Spleen (tissue), 11 donors: ENCODE measurements around the gene CEACAM20. TPM values are rescaled to one million over a fixed set of nuclear protein-coding genes. Genes with fewer than 3 reads are reported as not detected.

Source experiments
- DNase-seq: peaks from one replicate; pipeline ENCODE4 v3.0.0-alpha.2; 2020
- H3K27ac ChIP-seq, 8 donors: fragments of 200-600 bp; sonication (generic) in 7 of 8; 1 replicate in 4 of 8; 2 replicates in 4 of 8; pipeline versions ENCODE4 v1.5.0 to v1.8.0; 2016 to 2021; ENCODE audit warnings: inconsistent platforms in 4 of 8, mild to moderate bottlenecking in 4 of 8, moderate library complexity in 1 of 8
- H3K27me3 ChIP-seq, 7 donors: fragments of 200-600 bp; sonication (generic) in 6 of 7; replicated peaks in 1 of 7; 1 replicate in 4 of 7; 2 replicates in 3 of 7; pipeline versions ENCODE4 v1.5.0 to v1.8.0; 2016 to 2021; ENCODE audit warnings: inconsistent platforms in 3 of 7, mild to moderate bottlenecking in 1 of 7
- H3K36me3 ChIP-seq, 6 donors: fragments of 200-600 bp; sonication (generic) in 5 of 6; 1 replicate in 4 of 6; 2 replicates in 2 of 6; pipeline versions ENCODE4 v1.5.0 to v1.8.0; 2016 to 2021; ENCODE audit warnings: inconsistent platforms in 2 of 6
- H3K4me1 ChIP-seq, 6 donors: fragments of 200-600 bp; sonication (generic) in 5 of 6; 1 replicate in 3 of 6; 2 replicates in 3 of 6; pipeline versions ENCODE4 v1.5.0 to v1.8.0; 2016 to 2021; ENCODE audit warnings: inconsistent platforms in 3 of 6
- H3K4me3 ChIP-seq, 8 donors: fragments of 200-600 bp; sonication (generic) in 7 of 8; 1 replicate in 4 of 8; 2 replicates in 4 of 8; pipeline versions ENCODE4 v1.5.0 to v1.8.0; 2016 to 2021; ENCODE audit warnings: inconsistent platforms in 4 of 8, mild to moderate bottlenecking in 4 of 8, moderate library complexity in 2 of 8
- H3K9me3 ChIP-seq, 8 donors: fragments of 200-600 bp; sonication (generic) in 7 of 8; 1 replicate in 4 of 8; 2 replicates in 4 of 8; pipeline versions ENCODE4 v1.5.0 to v1.8.0; 2016 to 2021; ENCODE audit warnings: inconsistent platforms in 4 of 8
- POLR2A ChIP-seq, 3 donors: fragments of 450-650 bp; IDR thresholded peaks; one replicate each; pipeline ENCODE4 v1.5.1; 2017; ENCODE audit warnings: antibody characterized with exemption in 3 of 3, mild to moderate bottlenecking in 1 of 3
- POLR2AphosphoS5 ChIP-seq, 3 donors: sonication (generic); formaldehyde crosslinking; IDR thresholded peaks; one replicate each; pipeline ENCODE4 v1.5.1; 2017; ENCODE audit warnings: antibody characterized with exemption in 3 of 3
- WGBS, 5 donors: extraction: QIAGEN DNeasy Blood & Tissue Kit in 3 of 5; methylation state at CpG; one replicate each; pipeline versions ENCODE4 v1.1.5 to v1.1.7; 2013 to 2018; 5-methylcytosine and 5-hydroxymethylcytosine counted together
- intact Hi-C: fragments of 100-400 bp; cut with DNase I; formaldehyde crosslinking; loops from one replicate; pipeline ENCODE4 v1.15.0; 2023; ENCODE audit warnings: low total_unique reads
- polyA plus RNA-seq, 3 donors: library from polyadenylated mRNA; stranded (reverse); fragments of 200-250 nt; gene quantifications; one replicate each; pipeline ENCODE4 v1.2.1, GENCODE V29; 2013
- total RNA-seq, 7 donors: library from RNA; depleted of rRNA in 3 of 7; stranded (reverse); fragments of >200 nt in 3 of 7; fragmentation: NEBNext Ultra II Directional in 4 of 7; extraction: Animal tissue kit (Norgen Biotek cat#: 25700) in 4 of 7; gene quantifications; one replicate each; pipeline versions ENCODE4 v1.1.0 to v1.2.1, GENCODE V29; 2016 to 2021
- TF ChIP-seq, protein P1 (sequence below), 11 experiments: fragments of 200-600 bp in 7 of 11; fragments of 450-650 bp in 4 of 11; sonication (generic) in 4 of 11; IDR thresholded peaks in 8 of 11; conservative IDR thresholded peaks in 3 of 11; 1 replicate in 7 of 11; 2 replicates in 4 of 11; pipeline versions ENCODE4 v1.4.0 to v1.8.0; 2016 to 2021; ENCODE audit warnings: antibody characterized with exemption in 11 of 11, inconsistent platforms in 4 of 11, mild to moderate bottlenecking in 1 of 11
- donor health status: healthy with polysubstance abuse.
- donor health status: DM: no; HTN: no; CAD: no; lungs with moderate emphysema.
- donor health status: DM: no; HTN: no; CAD: no.
- donor health status: Bipolar disorder and iron deficiency.
- donor health status: healthy.
- donor health status: DM: no; HTN: no; CAD: no.
- donor health status: DM: yes; HTN: yes; CAD: no.

Gene CEACAM20
- total and polyA plus RNA-seq, 10 donors, result not detected

DNA sequence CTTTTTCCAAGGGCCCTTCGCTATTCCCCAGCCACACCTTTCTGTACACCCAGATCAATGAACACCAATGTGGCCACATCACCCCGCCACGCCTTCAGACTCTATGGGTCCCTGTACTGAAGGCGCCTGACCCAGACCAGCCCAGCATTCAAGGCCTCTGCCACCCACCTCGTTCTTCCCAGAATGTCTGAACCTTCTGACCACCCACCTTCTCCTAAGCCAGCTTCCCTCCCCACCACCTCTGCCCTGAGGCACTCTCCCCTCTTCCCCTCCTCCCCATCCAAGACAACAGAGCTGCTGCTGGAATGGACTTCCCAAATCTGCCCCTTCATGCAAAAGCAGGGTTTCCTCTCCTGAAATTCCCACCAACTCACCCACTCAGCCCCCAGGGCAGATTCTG, 3.3 kb upstream of the CEACAM20 start:
- intact Hi-C loops, result no loop called here
- no peaks in the 10 kb centered on the region for H3K36me3 ChIP-seq
- H3K27me3 ChIP-seq, result peaks cover 0 to 40% (median 0%) of the 10 kb centered on the region in 7 donors
- H3K4me1 ChIP-seq, result no peaks in the 10 kb centered on the region
- no peak for DNase-seq
- H3K4me3 ChIP-seq, result no peak overlapping the region
- no peak for TF ChIP-seq POLR2AphosphoS5 (IDR thresholded peaks at IDR 0.05)
- no peak for TF ChIP-seq POLR2A (IDR thresholded peaks at IDR 0.05)
- TF ChIP-seq, protein P1, sequence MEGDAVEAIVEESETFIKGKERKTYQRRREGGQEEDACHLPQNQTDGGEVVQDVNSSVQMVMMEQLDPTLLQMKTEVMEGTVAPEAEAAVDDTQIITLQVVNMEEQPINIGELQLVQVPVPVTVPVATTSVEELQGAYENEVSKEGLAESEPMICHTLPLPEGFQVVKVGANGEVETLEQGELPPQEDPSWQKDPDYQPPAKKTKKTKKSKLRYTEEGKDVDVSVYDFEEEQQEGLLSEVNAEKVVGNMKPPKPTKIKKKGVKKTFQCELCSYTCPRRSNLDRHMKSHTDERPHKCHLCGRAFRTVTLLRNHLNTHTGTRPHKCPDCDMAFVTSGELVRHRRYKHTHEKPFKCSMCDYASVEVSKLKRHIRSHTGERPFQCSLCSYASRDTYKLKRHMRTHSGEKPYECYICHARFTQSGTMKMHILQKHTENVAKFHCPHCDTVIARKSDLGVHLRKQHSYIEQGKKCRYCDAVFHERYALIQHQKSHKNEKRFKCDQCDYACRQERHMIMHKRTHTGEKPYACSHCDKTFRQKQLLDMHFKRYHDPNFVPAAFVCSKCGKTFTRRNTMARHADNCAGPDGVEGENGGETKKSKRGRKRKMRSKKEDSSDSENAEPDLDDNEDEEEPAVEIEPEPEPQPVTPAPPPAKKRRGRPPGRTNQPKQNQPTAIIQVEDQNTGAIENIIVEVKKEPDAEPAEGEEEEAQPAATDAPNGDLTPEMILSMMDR (IDR thresholded peaks at IDR 0.05 in 8 of 11, conservative IDR thresholded peaks at IDR 0.05 in 3 of 11), result no peak
- peaks cover 0 to 47% (median 7%) of the 10 kb centered on the region in 8 donors for H3K9me3 ChIP-seq
- no peak overlapping the region for H3K27ac ChIP-seq
- WGBS, 5 donors, result 81 to 86% (median 82%) methylated on average over 5 of the region's 5 CpGs

DNA sequence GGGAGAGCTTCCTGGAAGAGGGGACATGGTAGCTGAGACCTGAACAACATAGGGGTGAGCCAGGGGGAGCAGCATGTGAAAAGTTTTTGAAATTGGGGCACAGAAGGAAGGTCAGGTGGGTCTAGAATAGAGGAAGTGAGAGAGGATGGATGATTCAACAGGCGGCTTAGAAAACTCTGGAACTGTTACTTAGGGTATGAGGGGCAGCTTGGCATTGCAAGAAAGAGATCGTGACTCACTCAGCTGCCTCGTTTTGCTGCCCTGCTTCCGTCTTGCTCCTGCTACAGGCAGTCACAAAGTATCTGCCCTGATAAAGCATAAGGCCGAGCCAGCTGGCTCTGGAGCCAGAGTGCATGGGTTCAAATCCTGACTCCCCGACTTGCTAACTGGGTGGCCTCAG, 1.3 kb upstream of the CEACAM20 start:
- no peak for DNase-seq
- Histone ChIP-seq H3K9me3 (peaks cover 0 to 29% (median 6%) of the 10 kb centered on the region in 8 donors), H3K36me3 (no peaks in the 10 kb centered on the region), H3K4me3 (no peak overlapping the region), H3K27me3 (peaks cover 0 to 44% (median 0%) of the 10 kb centered on the region in 7 donors), H3K4me1 (no peaks in the 10 kb centered on the region), H3K27ac (no peak overlapping the region)
- intact Hi-C loops, result no loop called here
- WGBS, 5 donors, result 64 to 86% (median 71%) methylated on average over 5 to 6 of the region's 6 CpGs
- TF ChIP-seq, protein P1 (IDR thresholded peaks at IDR 0.05 in 8 of 11, conservative IDR thresholded peaks at IDR 0.05 in 3 of 11), result no peak
- TF ChIP-seq POLR2A (IDR thresholded peaks at IDR 0.05), result no peak
- no peak for TF ChIP-seq POLR2AphosphoS5 (IDR thresholded peaks at IDR 0.05)

DNA sequence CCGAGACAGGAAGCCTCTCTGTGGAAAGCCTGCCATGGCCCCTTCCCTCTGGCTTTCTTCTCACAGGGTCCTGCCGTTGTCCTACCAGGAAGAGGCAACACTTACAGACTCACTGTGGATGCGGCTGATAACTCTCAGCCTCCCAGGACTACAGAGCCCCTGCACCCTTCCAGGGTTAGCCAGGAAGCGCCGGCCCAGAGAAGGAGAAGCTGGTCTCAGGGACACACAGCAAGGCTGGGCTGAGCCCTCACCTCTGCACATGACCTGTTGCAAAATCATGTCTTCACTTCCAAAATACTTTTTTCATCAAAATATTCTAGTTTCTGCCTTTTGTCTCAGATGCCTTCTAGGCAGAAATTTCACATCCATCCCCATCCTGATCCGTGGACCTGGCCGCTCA, 1.9 kb downstream of the CEACAM20 start:
- no peak overlapping the region for H3K27ac ChIP-seq
- H3K36me3 ChIP-seq, result no peaks in the 10 kb centered on the region
- TF ChIP-seq POLR2AphosphoS5 (IDR thresholded peaks at IDR 0.05) (no peak), POLR2A (IDR thresholded peaks at IDR 0.05) (no peak)
- TF ChIP-seq, protein P1 (IDR thresholded peaks at IDR 0.05 in 8 of 11, conservative IDR thresholded peaks at IDR 0.05 in 3 of 11), result no peak
- peaks cover 0 to 45% (median 0%) of the 10 kb centered on the region in 7 donors for H3K27me3 ChIP-seq
- 77 to 85% (median 81%) methylated on average over 7 of the region's 7 CpGs for WGBS, 5 donors
- no peak overlapping the region for H3K4me3 ChIP-seq
- H3K4me1 ChIP-seq, result no peaks in the 10 kb centered on the region
- intact Hi-C loops, result no loop called here
- no peak for DNase-seq
- peaks cover 0 to 19% (median 0%) of the 10 kb centered on the region in 8 donors for H3K9me3 ChIP-seq

DNA sequence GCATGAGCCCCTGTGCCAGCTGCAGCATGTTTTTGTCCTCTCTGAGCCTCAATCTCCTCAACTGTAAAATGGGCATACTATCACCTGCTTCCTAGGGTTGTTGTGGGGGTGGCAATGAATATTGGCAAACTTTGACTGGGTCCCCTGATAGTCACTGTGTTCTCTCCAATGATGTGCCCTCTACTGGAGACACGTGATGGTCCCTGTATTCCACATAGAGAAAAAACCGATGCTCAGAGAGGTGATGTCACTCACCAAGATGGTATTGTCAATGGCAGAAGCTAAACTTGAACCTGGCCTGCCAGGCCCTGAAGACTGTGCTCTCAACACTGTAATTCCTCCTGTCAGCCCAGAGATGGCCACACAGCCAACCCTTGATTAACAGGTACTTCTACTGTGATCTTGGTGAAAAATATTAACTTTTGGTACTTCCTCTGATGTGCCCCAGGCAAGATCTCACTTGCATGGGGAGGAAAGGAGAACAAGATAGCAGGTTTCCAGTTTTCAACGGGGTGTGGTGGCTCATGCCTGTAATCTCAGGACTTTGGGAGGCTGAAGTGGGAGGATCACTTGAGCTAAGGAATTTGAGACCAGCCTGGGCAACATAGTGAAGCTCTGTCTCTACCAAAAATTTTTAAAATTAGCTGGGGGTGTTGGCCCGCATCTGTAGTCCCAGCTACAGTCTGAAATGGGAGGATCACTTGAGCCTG, 3.6 kb downstream of the CEACAM20 start:
- Histone ChIP-seq H3K27ac (no peak overlapping the region), H3K27me3 (peaks cover 0 to 40% (median 0%) of the 10 kb centered on the region in 7 donors), H3K36me3 (no peaks in the 10 kb centered on the region), H3K4me3 (no peak overlapping the region), H3K9me3 (peaks cover 0 to 19% (median 0%) of the 10 kb centered on the region in 8 donors), H3K4me1 (no peaks in the 10 kb centered on the region)
- no peak for DNase-seq
- intact Hi-C loops, result no loop called here
- TF ChIP-seq POLR2A (IDR thresholded peaks at IDR 0.05) (no peak), POLR2AphosphoS5 (IDR thresholded peaks at IDR 0.05) (no peak)
- TF ChIP-seq, protein P1 (IDR thresholded peaks at IDR 0.05 in 8 of 11, conservative IDR thresholded peaks at IDR 0.05 in 3 of 11), result no peak
- 24 to 53% (median 42%) methylated on average over 4 of the region's 4 CpGs for WGBS, 5 donors
